HG03565 (cell line): ENCODE results near the gene ZC3H12D.
"Not testable (repeated sequence)": the region's sequence is repeated elsewhere in the genome, so short reads cannot be mapped to it uniquely, and the experiment has no call there.

Experiments used
- ATAC-seq: cut with Tn5 transposase; IDR thresholded peaks from one replicate; pipeline ENCODE4 v1.9.1; 2021; ENCODE audit warnings: mild to moderate bottlenecking, moderate library complexity; ENCODE audit not compliant: unreplicated experiment

ZC3H12D gene

DNA sequence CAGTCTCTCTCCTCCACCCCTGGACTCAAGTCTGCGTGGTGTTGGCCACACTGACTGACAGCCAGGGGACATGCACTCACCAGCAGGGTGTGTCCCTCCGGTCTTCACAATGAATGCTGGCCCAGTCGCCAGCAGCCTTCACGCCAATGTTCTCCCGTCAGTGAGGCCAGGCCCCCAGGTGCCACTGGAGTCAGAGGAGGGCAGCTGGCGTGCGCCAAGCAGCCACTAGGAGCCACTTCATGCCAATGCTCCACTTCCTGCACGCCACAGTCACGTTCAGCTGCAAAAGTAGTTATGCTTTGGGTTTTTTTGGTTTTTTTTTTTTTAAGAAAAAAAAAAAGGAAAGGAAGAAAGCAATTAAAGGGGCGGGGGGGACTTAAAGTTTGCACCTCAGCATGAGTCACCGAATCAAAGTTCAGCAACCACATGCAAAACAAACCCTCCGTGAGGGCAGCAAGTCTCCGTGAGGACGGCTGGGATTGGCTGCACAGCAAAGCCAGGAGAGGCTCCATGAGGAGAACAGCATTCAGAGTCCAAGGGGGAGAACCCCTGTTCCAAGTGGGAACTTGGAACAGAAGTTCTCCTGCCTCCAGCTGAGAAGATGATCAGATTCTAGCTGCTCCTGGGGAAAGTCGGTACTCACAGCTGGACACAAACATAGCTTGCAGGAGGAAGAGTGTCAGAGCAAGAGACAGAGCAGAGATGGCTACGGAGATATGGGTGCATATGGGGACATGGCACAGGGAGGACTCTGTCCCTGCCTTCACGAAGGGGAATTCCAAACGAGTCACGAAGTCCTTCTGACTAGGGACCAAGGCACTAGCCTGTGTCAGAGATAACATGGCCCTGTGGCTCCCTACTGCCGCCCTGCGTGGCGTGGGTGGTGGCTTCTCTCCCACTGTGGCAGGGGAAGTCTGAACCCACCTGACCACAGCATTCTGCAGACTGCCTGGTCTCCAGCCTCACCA lies at the start of gene ZC3H12D:
TSS of gene ZC3H12D (minus strand) at position 282 of the 968 bp plus-strand sequence. CDS start 10,471 bp downstream, outside the sequence.
- peak; percentile 27 for ATAC-seq

- ATAC-seq: no peak
Measured at GRCh38 chr6:149529650-149530049, 44.8 kb upstream of the ZC3H12D start.

- no peak for ATAC-seq
Measured at GRCh38 chr6:149515494-149515893, 30.7 kb upstream of the ZC3H12D start.

GRCh38 chr6:149513915-149514314 lies 29.1 kb upstream of the ZC3H12D start:
- ATAC-seq: no peak

- ATAC-seq: no peak
Measured at GRCh38 chr6:149510793-149511512, 26.1 kb upstream of the ZC3H12D start.

DNA sequence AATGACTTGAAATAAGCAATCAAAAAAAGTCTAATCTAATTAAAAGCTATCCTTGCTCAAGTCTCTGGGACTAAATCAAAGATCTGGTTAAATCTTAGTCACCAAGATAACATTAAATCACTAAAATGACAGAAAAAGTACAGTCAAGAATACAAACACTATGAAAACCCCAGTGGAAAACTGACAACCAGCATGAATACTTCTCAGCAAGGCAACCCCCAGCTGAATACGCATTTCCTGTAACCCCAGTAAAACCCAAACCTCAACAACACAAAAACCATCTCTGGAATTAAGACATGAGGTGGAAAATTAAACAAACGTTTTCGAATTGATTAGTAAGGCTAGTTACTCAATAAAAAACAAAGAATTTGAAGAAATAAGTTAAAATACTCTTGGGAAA lies 23.7 kb upstream of the ZC3H12D start:
- no peak for ATAC-seq

- no peak for ATAC-seq
Measured at GRCh38 chr6:149503872-149504271, 19.1 kb upstream of the ZC3H12D start.

GRCh38 chr6:149503276-149503675 lies 18.5 kb upstream of the ZC3H12D start:
- no peak for ATAC-seq

DNA sequence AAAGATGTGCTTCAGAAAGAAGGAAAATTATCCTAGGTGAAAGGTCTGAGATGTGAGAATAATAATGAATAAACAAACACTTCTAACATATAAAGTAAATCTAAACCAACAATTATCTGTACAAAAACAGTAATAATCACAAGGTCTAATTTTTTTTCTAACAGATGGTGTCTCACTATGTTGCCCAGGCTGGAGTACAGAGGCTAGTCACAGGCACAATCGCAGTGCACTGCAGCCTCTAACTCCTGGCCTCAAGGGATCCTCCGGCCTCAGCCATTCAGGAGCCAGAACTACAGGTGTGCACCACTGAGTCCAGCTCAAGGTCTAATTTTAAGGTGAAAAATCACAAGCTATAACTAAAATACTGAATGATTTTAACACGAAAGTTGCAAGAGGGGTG lies 17.0 kb upstream of the ZC3H12D start:
- no peak for ATAC-seq

- no peak for ATAC-seq
Measured at GRCh38 chr6:149501201-149501600, 16.4 kb upstream of the ZC3H12D start.

- ATAC-seq: no peak
Measured at GRCh38 chr6:149500096-149500495, 15.3 kb upstream of the ZC3H12D start.

- ATAC-seq: no peak
Measured at GRCh38 chr6:149499066-149499465, 14.3 kb upstream of the ZC3H12D start.

GRCh38 chr6:149497365-149497764 lies 12.6 kb upstream of the ZC3H12D start:
- no peak for ATAC-seq

DNA sequence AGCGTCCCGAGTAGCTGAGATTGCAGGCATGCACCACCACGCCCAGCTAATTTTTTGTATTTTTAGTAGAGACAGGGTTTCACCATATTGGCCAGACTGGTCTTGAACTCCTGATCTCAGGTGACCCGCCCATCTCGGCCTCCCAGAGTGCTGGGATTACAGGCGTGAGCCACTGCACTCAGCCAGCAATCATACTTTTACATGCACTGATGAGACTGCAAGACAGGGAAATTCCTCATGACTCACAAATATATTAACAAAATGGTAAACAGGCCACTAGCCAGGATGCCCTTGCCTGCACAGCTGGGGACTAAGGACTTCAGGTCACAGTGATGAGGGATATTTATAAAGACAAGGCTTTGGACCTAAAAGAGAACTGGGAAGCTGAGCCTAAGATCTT lies 11.8 kb upstream of the ZC3H12D start:
- not testable (repeated sequence) for ATAC-seq

- ATAC-seq: not testable (repeated sequence)
Measured at GRCh38 chr6:149495349-149496016, 10.7 kb upstream of the ZC3H12D start.

DNA sequence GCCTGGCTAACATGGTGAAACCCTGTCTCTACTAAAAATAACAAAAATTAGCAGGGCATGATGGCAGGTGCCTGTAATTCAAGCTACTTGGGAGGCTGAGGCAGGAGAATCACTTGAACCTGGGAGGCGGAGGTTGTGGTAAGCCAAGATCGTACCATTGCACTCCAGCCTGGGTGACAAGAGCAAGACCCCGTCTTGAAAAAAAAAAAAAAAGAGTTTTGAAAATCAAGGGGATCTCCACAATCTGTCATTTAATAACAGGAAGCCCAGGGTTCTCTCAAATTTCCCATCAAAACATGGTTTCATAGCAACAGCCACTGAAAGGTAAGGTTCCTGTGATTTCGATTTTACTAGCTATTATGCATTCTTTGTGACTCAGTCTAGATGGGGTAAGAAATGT lies 10.0 kb upstream of the ZC3H12D start:
- ATAC-seq: peak; percentile 72

DNA sequence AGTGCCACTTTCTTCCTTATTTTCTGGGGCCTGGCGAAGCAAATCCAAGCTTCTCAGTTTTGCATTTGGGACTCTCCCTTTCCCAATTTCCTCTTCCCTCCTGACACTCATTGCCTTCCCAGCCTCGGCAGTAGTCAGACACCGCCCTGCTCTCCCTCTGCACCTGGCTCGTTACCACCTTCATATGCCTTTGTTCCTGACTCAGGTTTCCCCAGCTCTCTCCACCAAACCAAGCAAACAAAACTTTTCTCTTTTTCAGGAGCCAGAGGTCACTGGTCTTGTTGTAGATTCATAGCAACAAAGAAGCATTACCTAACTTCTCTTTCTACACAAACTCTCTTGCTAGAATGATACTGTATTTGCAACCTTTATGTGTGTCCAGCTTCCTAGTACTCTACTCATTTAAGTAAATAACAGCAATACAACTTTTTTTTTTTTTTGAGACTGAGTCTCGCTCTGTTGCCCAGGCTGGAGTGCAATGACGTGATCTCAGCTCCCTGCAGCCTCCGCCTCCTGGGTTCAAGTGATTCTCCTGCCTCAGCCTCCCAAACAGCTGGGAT lies 9.0 kb upstream of the ZC3H12D start:
- no peak for ATAC-seq

- no peak for ATAC-seq
Measured at GRCh38 chr6:149492798-149493343, 8.1 kb upstream of the ZC3H12D start.

- ATAC-seq: peak; percentile 28
Measured at GRCh38 chr6:149489967-149490366, 5.2 kb upstream of the ZC3H12D start.

- no peak for ATAC-seq
Measured at GRCh38 chr6:149488815-149489214, 4.0 kb upstream of the ZC3H12D start.

- no peak for ATAC-seq
Measured at GRCh38 chr6:149487316-149487715, 2.5 kb upstream of the ZC3H12D start.
